GM12878 (cell line): ENCODE measurements around the gene FAM20A. TPM values are rescaled to one million over a fixed set of nuclear protein-coding genes. Genes with fewer than 3 reads are reported as not detected.

Source experiments
- ATAC-seq: fragments of 200-7000 bp; cut with Tn5 transposase; 3 replicates; pipeline ENCODE4 v1.9.1; 2020; ENCODE audit warnings: mild to moderate bottlenecking, moderate library complexity
- BruUV-seq: library from RNA; stranded (reverse); fragments of 400-500 nt; replicated peaks from 2 replicates; lab custom pipeline; 2021; lab: Mats Ljungman, UMichigan
- CTCF ChIA-PET: fragments of 300-600 bp; sonication (Branson Sonifier 250); formaldehyde crosslinking; extraction: SDS; loops from one replicate; lab custom pipeline; 2021; ENCODE audit warnings: inconsistent platforms; lab: Yijun Ruan, JAX
- POLR2A ChIA-PET: fragments of 350-600 bp; formaldehyde crosslinking; extraction: SDS; loops from one replicate; lab custom pipeline; 2021; ENCODE audit warnings: inconsistent platforms; lab: Charles Lee
- RAD21 ChIA-PET: fragments of 300-600 bp; sonication (Branson Sonifier 250); formaldehyde crosslinking; loops from one replicate; lab custom pipeline; 2023; ENCODE audit warnings: antibody characterized with exemption; ENCODE audit not compliant: unreplicated experiment; lab: Charles Lee
- SMC1A ChIA-PET: fragments of 300-600 bp; sonication (Branson Sonifier 250); formaldehyde crosslinking; loops from one replicate; lab custom pipeline; 2023; ENCODE audit not compliant: unreplicated experiment, uncharacterized antibody; lab: Charles Lee
- DNase-seq: peaks from one replicate; pipeline ENCODE4 v3.0.0-alpha.2; 2011; ENCODE audit warnings: low read depth, low spot score
- FAIRE-seq: peaks from 3 replicates; lab custom pipeline; 2011; peaks lifted over from hg19 to GRCh38; lab: Jason Lieb, UNC
- H2AFZ ChIP-seq: 2 replicates; pipeline ENCODE4 v1.6.0; 2011; ENCODE audit warnings: low read depth, low read length, control low read depth; ENCODE audit not compliant: control insufficient read depth
- H3K27ac ChIP-seq: 2 replicates; pipeline ENCODE4 v1.5.1; 2011; ENCODE audit warnings: control low read depth; ENCODE audit not compliant: control insufficient read depth, insufficient read depth
- H3K27me3 ChIP-seq, 2 experiments: replicated peaks in 1 of 2; 2 replicates each; pipeline versions ENCODE4 v1.6.0 to v1.6.1; 2011; ENCODE audit warnings: low read length in 1 of 2; ENCODE audit not compliant: control insufficient read depth in 2 of 2, insufficient read depth in 2 of 2
- H3K36me3 ChIP-seq, 2 experiments: 2 replicates each; pipeline ENCODE4 v1.5.1; 2011; ENCODE audit warnings: low read length in 1 of 2; ENCODE audit not compliant: control insufficient read depth in 2 of 2, insufficient read depth in 2 of 2
- H3K4me1 ChIP-seq: 2 replicates; pipeline ENCODE4 v1.6.1; 2011; ENCODE audit warnings: mild to moderate bottlenecking, low read length, moderate library complexity, mixed read lengths; ENCODE audit not compliant: control insufficient read depth, insufficient read depth
- H3K4me2 ChIP-seq: 2 replicates; pipeline ENCODE4 v1.6.0; 2011; ENCODE audit warnings: control low read depth; ENCODE audit not compliant: control insufficient read depth, insufficient read depth
- H3K4me3 ChIP-seq: fragments of 200-600 bp; sonication (generic); 2 replicates; pipeline ENCODE4 v1.5.1; 2016
- H3K79me2 ChIP-seq: 2 replicates; pipeline ENCODE4 v1.6.0; 2011; ENCODE audit warnings: low read length; ENCODE audit not compliant: control insufficient read depth, insufficient read depth
- H3K9ac ChIP-seq: 2 replicates; pipeline ENCODE4 v1.8.0; 2011; ENCODE audit warnings: low read length, control low read depth, mixed read lengths; ENCODE audit not compliant: control insufficient read depth, insufficient read depth
- H3K9me3 ChIP-seq: replicated peaks from 3 replicates; pipeline ENCODE4 v1.5.1; 2011; ENCODE audit warnings: mild to moderate bottlenecking, low read length; ENCODE audit not compliant: control insufficient read depth, insufficient read depth
- H4K20me1 ChIP-seq: 2 replicates; pipeline ENCODE4 v1.6.0; 2011; ENCODE audit not compliant: control insufficient read depth, insufficient read depth
- BCL11A ChIP-seq: IDR thresholded peaks from 2 replicates; pipeline ENCODE4 v1.6.1; 2011; ENCODE audit warnings: low read depth, low read length
- CUX1 ChIP-seq: IDR thresholded peaks from 2 replicates; pipeline ENCODE4 v1.6.1; 2012; ENCODE audit warnings: improper control_type of control experiment, low read depth, low read length; ENCODE audit not compliant: insufficient replicate concordance
- ETV6 ChIP-seq, 2 experiments: fragments of 450-650 bp in 1 of 2; IDR thresholded peaks in 1 of 2; conservative IDR thresholded peaks in 1 of 2; 2 replicates each; pipeline ENCODE4 v1.6.1; 2014; ENCODE audit warnings: antibody characterized with exemption in 1 of 2, borderline replicate concordance in 1 of 2, low read depth in 1 of 2, mild to moderate bottlenecking in 1 of 2, moderate library complexity in 1 of 2
- MLLT1 ChIP-seq: fragments of 450-650 bp; IDR thresholded peaks from 2 replicates; pipeline ENCODE4 v1.6.1; 2016; ENCODE audit warnings: mild to moderate bottlenecking
- NR2C1 ChIP-seq: fragments of 450-650 bp; IDR thresholded peaks from 2 replicates; pipeline ENCODE4 v1.6.1; 2017; ENCODE audit warnings: antibody characterized with exemption, mild to moderate bottlenecking, moderate library complexity
- PAX8 ChIP-seq: fragments of 450-650 bp; IDR thresholded peaks from 2 replicates; pipeline ENCODE4 v1.6.1; 2017; ENCODE audit warnings: mild to moderate bottlenecking, moderate library complexity
- WGBS: methylation state at CpG from one replicate; pipeline ENCODE4 v1.1.6; 2016; ENCODE audit warnings: low lambda C conversion rate; ENCODE audit not compliant: insufficient replicate concordance, insufficient coverage; ENCODE audit errors: missing lambda C conversion rate; 5-methylcytosine and 5-hydroxymethylcytosine counted together
- in situ Hi-C: fragments of 300-500 bp; cut with MboI; formaldehyde crosslinking; loops from 9 replicates; pipeline ENCODE4 v1.14.3; 2018; ENCODE audit warnings: mixed read lengths
- intact Hi-C: fragments of 100-400 bp; cut with micrococcal nuclease; formaldehyde crosslinking; loops from one replicate; pipeline ENCODE4 v1.14.2; 2022; ENCODE audit not compliant: unreplicated experiment
- polyA plus RNA-seq, 11 experiments: library from polyadenylated mRNA; depleted of rRNA in 4 of 11; unstranded in 6 of 11; stranded (reverse) in 5 of 11; fragments of >200 nt; fragmentation: Nextera tagmentation in 4 of 11; fragmentation: Illumina TruSeq in 1 of 11; extraction: Ambion mirVana in 4 of 11; extraction: Trizol in 1 of 11; gene quantifications; 1 replicate in 1 of 11; 2 replicates in 10 of 11; pipeline versions ENCODE4 v1.2.1 to v1.2.3, GENCODE V29; 2011 to 2016; ENCODE audit warnings: inconsistent platforms in 2 of 11, missing spikeins in 2 of 11, low read depth in 1 of 11
- total RNA-seq, 4 experiments: library from RNA; depleted of rRNA in 3 of 4; stranded (reverse); fragments of >200 nt in 3 of 4; fragmentation: Illumina TruSeq in 1 of 4; extraction: Trizol in 1 of 4; gene quantifications; 2 replicates each; pipeline versions ENCODE4 v1.2.1 to v1.2.3, GENCODE V29; 2013 to 2021
- TF ChIP-seq, protein P1 (sequence below): fragments of 450-650 bp; formaldehyde crosslinking; IDR thresholded peaks from 2 replicates; pipeline ENCODE4 v1.5.0; 2022; ENCODE audit warnings: mild to moderate bottlenecking, missing genetic modification characterization
- TF ChIP-seq, protein P2 (sequence below): fragments of 450-650 bp; IDR thresholded peaks from 2 replicates; pipeline ENCODE4 v1.6.1; 2017; ENCODE audit warnings: mild to moderate bottlenecking, low read depth, inconsistent platforms; ENCODE audit not compliant: poor library complexity, severe bottlenecking

Gene FAM20A
- total and polyA plus RNA-seq, 10 of the 15 experiments (the other 5 are each of a cell fraction or from before 2014, with no cell fraction given), result 0.13 TPM; not detected in 9

DNA sequence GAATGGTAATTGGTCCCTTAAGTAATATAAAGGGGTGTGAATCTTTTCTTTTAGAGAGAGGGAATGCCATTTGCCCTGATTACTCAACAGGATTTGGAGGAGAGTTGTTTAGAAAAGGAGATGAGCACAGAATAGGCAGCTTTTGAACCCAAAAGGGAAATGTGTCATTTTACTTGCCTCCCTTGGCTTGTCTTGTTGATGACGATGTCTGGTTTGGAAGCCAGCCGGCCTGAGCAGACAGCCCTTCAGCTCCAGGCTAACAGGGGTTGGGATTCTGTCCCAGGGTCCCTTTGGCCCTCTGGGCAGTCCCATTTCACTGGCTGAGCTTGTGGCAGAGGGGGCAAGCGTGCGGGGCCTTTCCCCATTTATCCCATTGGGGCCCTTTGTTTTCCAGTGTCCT is 111.2 kb downstream of the FAM20A start:
- H3K4me1 ChIP-seq, result peaks cover 26% of the 10 kb centered on the region
- intact Hi-C loops (no loop called here), in situ Hi-C loops (no loop called here)
- no peak overlapping the region for H3K4me2 ChIP-seq
- ATAC-seq (no peak), FAIRE-seq (no peak), DNase-seq (no peak)
- H4K20me1 ChIP-seq, result no peaks in the 10 kb centered on the region
- BruUV-seq, result no TSS peak
- ChIA-PET SMC1A (no interaction called here), RAD21 (interaction anchor here (1.9 kb wide), 1 partner anchor 8 kb away, joined by 5 read pairs; no protein-coding TSS in a partner anchor), CTCF (interaction anchor here (1.4 to 2.7 kb wide), 2 partner anchors 8 to 44 kb away, joined by 3 to 8 read pairs; no protein-coding TSS in a partner anchor), POLR2A (no interaction called here)
- H3K79me2 ChIP-seq, result no peaks in the 10 kb centered on the region
- no peak overlapping the region for H2AFZ ChIP-seq
- TF ChIP-seq NR2C1, result no peak
- no peak for TF ChIP-seq PAX8
- TF ChIP-seq, protein P1, sequence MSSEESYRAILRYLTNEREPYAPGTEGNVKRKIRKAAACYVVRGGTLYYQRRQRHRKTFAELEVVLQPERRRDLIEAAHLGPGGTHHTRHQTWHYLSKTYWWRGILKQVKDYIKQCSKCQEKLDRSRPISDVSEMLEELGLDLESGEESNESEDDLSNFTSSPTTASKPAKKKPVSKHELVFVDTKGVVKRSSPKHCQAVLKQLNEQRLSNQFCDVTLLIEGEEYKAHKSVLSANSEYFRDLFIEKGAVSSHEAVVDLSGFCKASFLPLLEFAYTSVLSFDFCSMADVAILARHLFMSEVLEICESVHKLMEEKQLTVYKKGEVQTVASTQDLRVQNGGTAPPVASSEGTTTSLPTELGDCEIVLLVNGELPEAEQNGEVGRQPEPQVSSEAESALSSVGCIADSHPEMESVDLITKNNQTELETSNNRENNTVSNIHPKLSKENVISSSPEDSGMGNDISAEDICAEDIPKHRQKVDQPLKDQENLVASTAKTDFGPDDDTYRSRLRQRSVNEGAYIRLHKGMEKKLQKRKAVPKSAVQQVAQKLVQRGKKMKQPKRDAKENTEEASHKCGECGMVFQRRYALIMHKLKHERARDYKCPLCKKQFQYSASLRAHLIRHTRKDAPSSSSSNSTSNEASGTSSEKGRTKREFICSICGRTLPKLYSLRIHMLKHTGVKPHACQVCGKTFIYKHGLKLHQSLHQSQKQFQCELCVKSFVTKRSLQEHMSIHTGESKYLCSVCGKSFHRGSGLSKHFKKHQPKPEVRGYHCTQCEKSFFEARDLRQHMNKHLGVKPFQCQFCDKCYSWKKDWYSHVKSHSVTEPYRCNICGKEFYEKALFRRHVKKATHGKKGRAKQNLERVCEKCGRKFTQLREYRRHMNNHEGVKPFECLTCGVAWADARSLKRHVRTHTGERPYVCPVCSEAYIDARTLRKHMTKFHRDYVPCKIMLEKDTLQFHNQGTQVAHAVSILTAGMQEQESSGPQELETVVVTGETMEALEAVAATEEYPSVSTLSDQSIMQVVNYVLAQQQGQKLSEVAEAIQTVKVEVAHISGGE (CRISPR knock-in tag), result no peak
- TF ChIP-seq, protein P2, sequence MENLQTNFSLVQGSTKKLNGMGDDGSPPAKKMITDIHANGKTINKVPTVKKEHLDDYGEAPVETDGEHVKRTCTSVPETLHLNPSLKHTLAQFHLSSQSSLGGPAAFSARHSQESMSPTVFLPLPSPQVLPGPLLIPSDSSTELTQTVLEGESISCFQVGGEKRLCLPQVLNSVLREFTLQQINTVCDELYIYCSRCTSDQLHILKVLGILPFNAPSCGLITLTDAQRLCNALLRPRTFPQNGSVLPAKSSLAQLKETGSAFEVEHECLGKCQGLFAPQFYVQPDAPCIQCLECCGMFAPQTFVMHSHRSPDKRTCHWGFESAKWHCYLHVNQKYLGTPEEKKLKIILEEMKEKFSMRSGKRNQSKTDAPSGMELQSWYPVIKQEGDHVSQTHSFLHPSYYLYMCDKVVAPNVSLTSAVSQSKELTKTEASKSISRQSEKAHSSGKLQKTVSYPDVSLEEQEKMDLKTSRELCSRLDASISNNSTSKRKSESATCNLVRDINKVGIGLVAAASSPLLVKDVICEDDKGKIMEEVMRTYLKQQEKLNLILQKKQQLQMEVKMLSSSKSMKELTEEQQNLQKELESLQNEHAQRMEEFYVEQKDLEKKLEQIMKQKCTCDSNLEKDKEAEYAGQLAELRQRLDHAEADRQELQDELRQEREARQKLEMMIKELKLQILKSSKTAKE, result no peak
- no peak for TF ChIP-seq ETV6 (conservative IDR thresholded peaks at IDR 0.05 in 1 of 2, IDR thresholded peaks at IDR 0.05 in 1 of 2; ENCODE audit: borderline replicate concordance in 1 of 2, low read depth in 1 of 2)
- no peak for TF ChIP-seq BCL11A
- TF ChIP-seq MLLT1, result no peak
- no peak for TF ChIP-seq CUX1
- no peak overlapping the region for H3K4me3 ChIP-seq
- H3K36me3 ChIP-seq, result no peaks in the 10 kb centered on the region
- no peak overlapping the region for H3K9ac ChIP-seq
- 82% methylated on average over 4 of the region's 4 CpGs for WGBS
- H3K27me3 ChIP-seq, result no peaks in the 10 kb centered on the region
- no peaks in the 10 kb centered on the region; the same call in 2 of the 3 replicates for H3K9me3 ChIP-seq
- no peak overlapping the region for H3K27ac ChIP-seq
